HG02943 (cell line): ENCODE measurements around the gene POLR1C.
"Not testable (repeated sequence)": the region's sequence is repeated elsewhere in the genome, so short reads cannot be mapped to it uniquely, and the experiment has no call there.

Experiments used
- ATAC-seq: cut with Tn5 transposase; IDR thresholded peaks from one replicate; pipeline ENCODE4 v1.9.1; 2021; ENCODE audit warnings: mild to moderate bottlenecking, low read depth, moderate library complexity; ENCODE audit not compliant: unreplicated experiment

The POLR1C gene

DNA sequence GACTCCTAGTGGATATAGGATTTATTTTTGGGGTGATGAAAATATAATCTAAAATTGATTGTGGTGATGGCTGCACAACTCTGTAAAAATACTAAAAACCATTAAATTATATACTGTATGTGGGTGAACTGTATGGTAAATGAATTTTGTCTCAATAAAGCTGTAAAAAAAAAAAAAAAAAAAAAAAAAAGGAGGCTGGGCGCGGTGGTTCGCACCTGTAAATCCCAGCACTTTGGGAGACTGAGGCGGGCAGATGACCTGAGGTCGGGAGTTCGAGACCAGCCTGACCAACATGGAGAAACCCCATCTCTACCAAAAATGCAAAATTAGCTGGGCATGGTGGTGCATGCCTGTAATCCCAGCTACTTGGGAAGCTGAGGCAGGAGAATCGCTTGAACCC, 40.7 kb downstream of the POLR1C start:
- ATAC-seq, result not testable (repeated sequence)

DNA sequence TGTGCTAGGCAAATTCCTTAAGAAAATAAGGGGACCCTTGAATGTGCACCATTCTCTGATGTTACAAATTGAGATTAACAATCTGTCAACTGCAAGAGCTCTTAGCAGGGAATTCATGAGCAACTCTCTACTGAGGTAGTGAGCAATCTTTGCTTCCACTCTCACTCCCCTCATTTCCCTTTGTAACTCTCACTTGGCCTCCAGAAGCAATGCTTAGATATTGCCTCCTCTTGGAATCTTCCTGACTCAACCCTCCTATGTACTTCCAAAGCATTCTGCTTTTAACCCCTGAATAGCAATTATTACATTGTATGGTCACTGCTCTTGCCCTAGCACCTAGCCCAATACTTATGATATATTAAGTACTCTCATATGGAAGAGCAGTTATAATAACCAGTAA, 42.4 kb downstream of the POLR1C start:
- no peak for ATAC-seq

GRCh38 chr6:43570876-43571441, 54.1 kb downstream of the POLR1C start:
- ATAC-seq, result no peak
